ENCODE results near the gene LAMA5.

Gene LAMA5

GRCh38 chr20:62313021-62313420 is 54.1 kb downstream of the LAMA5 start:
- no peak for DNase-seq (ENCODE audit: low read depth)

GRCh38 chr20:62312662-62312977 is 54.5 kb downstream of the LAMA5 start:
- no peak for DNase-seq (ENCODE audit: low read depth)

GRCh38 chr20:62311832-62312661 is 55.1 kb downstream of the LAMA5 start:
- DNase-seq (ENCODE audit: low read depth), result no peak

GRCh38 chr20:62311150-62311549 is 56.0 kb downstream of the LAMA5 start:
- DNase-seq (ENCODE audit: low read depth), result no peak

GRCh38 chr20:62310757-62311121 is 56.4 kb downstream of the LAMA5 start:
- DNase-seq (ENCODE audit: low read depth), result no peak

- DNase-seq (ENCODE audit: low read depth), result no peak
Measured at GRCh38 chr20:62309947-62310756, 57.0 kb downstream of the LAMA5 start.

GRCh38 chr20:62309198-62309944 is 57.7 kb downstream of the LAMA5 start:
- DNase-seq (ENCODE audit: low read depth), result no peak

- no peak for DNase-seq (ENCODE audit: low read depth)
Measured at GRCh38 chr20:62308102-62308822, 58.9 kb downstream of the LAMA5 start.

GRCh38 chr20:62307226-62308101 is 59.6 kb downstream of the LAMA5 start:
- DNase-seq (ENCODE audit: low read depth), result no peak

GRCh38 chr20:62306414-62307187 is 60.5 kb downstream of the LAMA5 start:
- no peak for DNase-seq (ENCODE audit: low read depth)

- DNase-seq (ENCODE audit: low read depth), result no peak
Measured at GRCh38 chr20:62305765-62306413, 61.2 kb downstream of the LAMA5 start.

- DNase-seq (ENCODE audit: low read depth), result no peak
Measured at GRCh38 chr20:62305149-62305764, 61.9 kb downstream of the LAMA5 start.

- DNase-seq (ENCODE audit: low read depth), result no peak
Measured at GRCh38 chr20:62304331-62305148, 62.6 kb downstream of the LAMA5 start.

- DNase-seq (ENCODE audit: low read depth), result no peak
Measured at GRCh38 chr20:62303340-62304226, 63.5 kb downstream of the LAMA5 start.

GRCh38 chr20:62303062-62303339 is 64.1 kb downstream of the LAMA5 start:
- no peak for DNase-seq (ENCODE audit: low read depth)

GRCh38 chr20:62302341-62303061 is 64.6 kb downstream of the LAMA5 start, which contains the start of gene ADRM1:
TSS of gene ADRM1 (plus strand) at chr20:62302997. CDS start at chr20:62303569, 572 bp downstream.
- peak; percentile 96 for DNase-seq (ENCODE audit: low read depth)

Measured in stimulated activated CD8-positive, alpha-beta memory T cell treated with anti-CD3 and anti-CD28 coated beads, Interleukin-4, amount 100 ng/mL, for 24 hours (primary cell).